Osteocyte (in vitro differentiated cells): ENCODE results near the gene TVP23C. TPM values are rescaled to one million over a fixed set of nuclear protein-coding genes. Genes with fewer than 3 reads are reported as not detected.

ENCODE experiments used
- DNase-seq: peaks from one replicate; pipeline ENCODE4 v3.0.0; 2021; ENCODE audit warnings: mixed read lengths; ENCODE audit not compliant: unreplicated experiment; ENCODE audit errors: extremely low spot score
- H3K27ac Mint-ChIP-seq: one replicate; pipeline ENCODE4 v1.8.0; 2021; ENCODE audit warnings: mild to moderate bottlenecking, mixed read lengths; ENCODE audit not compliant: unreplicated experiment
- H3K27me3 Mint-ChIP-seq: one replicate; pipeline ENCODE4 v1.8.0; 2021; ENCODE audit warnings: mixed read lengths; ENCODE audit not compliant: unreplicated experiment
- H3K36me3 Mint-ChIP-seq: one replicate; pipeline ENCODE4 v1.8.0; 2021; ENCODE audit warnings: mixed read lengths; ENCODE audit not compliant: unreplicated experiment
- H3K4me1 Mint-ChIP-seq: one replicate; pipeline ENCODE4 v1.8.0; 2021; ENCODE audit warnings: mixed read lengths; ENCODE audit not compliant: unreplicated experiment
- H3K4me3 Mint-ChIP-seq: one replicate; pipeline ENCODE4 v1.8.0; 2021; ENCODE audit warnings: mild to moderate bottlenecking, moderate library complexity, mixed read lengths; ENCODE audit not compliant: unreplicated experiment
- H3K9me3 Mint-ChIP-seq: one replicate; pipeline ENCODE4 v1.8.0; 2021; ENCODE audit warnings: mixed read lengths; ENCODE audit not compliant: unreplicated experiment
- CTCF ChIP-seq: fragments of 200-600 bp; sonication (generic); IDR thresholded peaks from 2 replicates; pipeline ENCODE4 v1.5.0; 2021; ENCODE audit warnings: antibody characterized with exemption, mild to moderate bottlenecking, moderate library complexity
- total RNA-seq: library from RNA; stranded (reverse); gene quantifications from 2 replicates; pipeline ENCODE4 v1.2.1, GENCODE V29; 2021

TVP23C gene
- total RNA-seq, 1 donor from 2014 or later: 22.1 TPM

DNA sequence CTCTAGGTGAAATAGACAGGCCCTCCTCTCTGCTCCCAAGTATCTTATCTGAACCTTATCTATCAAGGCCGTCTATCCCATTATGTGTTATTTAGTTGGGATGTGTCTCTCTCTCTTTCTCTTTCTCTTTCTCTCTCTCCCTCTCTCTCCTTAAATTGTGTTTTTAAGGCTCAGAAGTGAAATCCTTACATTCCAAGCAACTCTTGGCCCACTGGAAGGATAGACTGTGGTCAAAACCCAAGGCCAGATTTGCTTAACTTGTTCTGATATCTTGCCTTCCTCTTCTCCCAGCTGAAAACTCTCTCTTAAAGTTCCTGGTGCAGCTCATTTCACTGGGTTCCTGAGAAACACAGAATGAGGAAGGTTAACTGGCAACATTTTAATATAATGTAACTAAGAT is 110.5 kb downstream of the TVP23C start:
- Mint-ChIP-seq H3K27ac (no peak overlapping the region), H3K4me3 (no peak overlapping the region), H3K4me1 (peaks cover 21% of the 10 kb centered on the region), H3K27me3 (no peaks in the 10 kb centered on the region), H3K36me3 (peaks cover 5% of the 10 kb centered on the region), H3K9me3 (peaks cover 4% of the 10 kb centered on the region)
- no peak for DNase-seq
- no peak for TF ChIP-seq CTCF

Other genes starting within 250 kb of the TVP23C start
- gene TEKT3, start 221.9 kb downstream of the TVP23C start, total RNA-seq: not detected in 2 replicates
- gene CDRT4, start 95.9 kb downstream of the TVP23C start, total RNA-seq: 9.6 and 10.1 TPM in 2 replicates
- 0.40 TPM in 1 of 2 replicates, not detected in the other for gene FBXW10B, start 56.2 kb upstream of the TVP23C start, total RNA-seq
- 23.5 and 26.3 TPM in 2 replicates for gene TRIM16, start 120.8 kb upstream of the TVP23C start, total RNA-seq
- 38.5 and 39.0 TPM in 2 replicates for gene ZNF286A, start 136.3 kb upstream of the TVP23C start, total RNA-seq
- gene TBC1D26, start 168.8 kb upstream of the TVP23C start, total RNA-seq: 0.21 and 0.78 TPM in 2 replicates